ENCODE results near the gene LENG1. TPM values are rescaled to one million over a fixed set of nuclear protein-coding genes. Genes with fewer than 3 reads are reported as not detected.
A peak's percentile ranks its signal among the peaks of the same experiment; 100 is the strongest.
"Not testable (repeated sequence)": the region's sequence is repeated elsewhere in the genome, so short reads cannot be mapped to it uniquely, and the experiment has no call there.

The LENG1 gene
- total and polyA plus RNA-seq, 9 of the 15 experiments (the other 6 are each of a cell fraction or from before 2014, with no cell fraction given) = 0.30 to 10.5 (median 4.7) TPM

DNA sequence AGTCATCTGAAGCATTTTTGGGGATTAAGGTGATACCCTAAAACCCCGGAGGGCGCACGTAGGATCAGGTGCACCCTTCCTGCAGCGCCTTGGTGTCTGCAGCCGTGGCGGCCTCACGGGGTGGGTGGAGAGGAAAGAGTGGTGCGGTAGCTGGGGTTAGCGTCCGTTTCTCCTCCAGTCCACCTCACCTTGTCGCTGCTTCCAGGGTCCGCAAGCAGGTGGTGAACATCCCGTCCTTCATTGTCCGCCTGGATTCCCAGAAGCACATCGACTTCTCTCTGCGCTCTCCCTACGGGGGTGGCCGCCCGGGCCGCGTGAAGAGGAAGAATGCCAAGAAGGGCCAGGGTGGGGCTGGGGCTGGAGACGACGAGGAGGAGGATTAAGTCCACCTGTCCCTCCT, 47.7 kb upstream of the LENG1 start:
- FAIRE-seq; DNase-seq (ENCODE audit: extremely low read depth in 1 of 4, low spot score in 3 of 4); H3K9me3 ChIP-seq (replicated peaks; ENCODE audit: control insufficient read depth, insufficient read depth, low read depth, low read length); in situ Hi-C loops (cut with MboI); CTCF ChIA-PET (ENCODE audit: low intra/inter-chr PET ratio); intact Hi-C loops (cut with micrococcal nuclease); H3K27me3 ChIP-seq (ENCODE audit: control insufficient read depth in 2 of 2, insufficient read depth in 2 of 2, low read length in 2 of 2); BruUV-seq (replicated peaks); ATAC-seq; H2AFZ ChIP-seq (ENCODE audit: low read depth, low read length); TF ChIP-seq JUN (IDR thresholded peaks at IDR 0.05; ENCODE audit: borderline replicate concordance, low read depth, low read length): not testable (repeated sequence)
- H3K4me3 ChIP-seq = peak overlapping the region; percentile 68; the same call in 1 of the 2 replicates
- peaks cover 23% of the 10 kb centered on the region for H3K9me1 ChIP-seq (ENCODE audit: control insufficient read depth, insufficient read depth, low read length)
- peaks cover 86% of the 10 kb centered on the region for H3K79me2 ChIP-seq (ENCODE audit: control insufficient read depth, insufficient read depth, low read length)
- peaks cover 65 to 83% of the 10 kb centered on the region in 2 experiments for H3K4me1 ChIP-seq (replicated peaks in 1 of 2; ENCODE audit: control insufficient read depth in 2 of 2, insufficient read depth in 2 of 2, low read length in 2 of 2)
- peak; percentile 18; the same call in 1 of the 2 replicates for TF ChIP-seq KAT7 (CRISPR knock-in tag; IDR thresholded peaks at IDR 0.05; ENCODE audit: borderline replicate concordance)
- TF ChIP-seq ZBTB33 (CRISPR knock-in tag; IDR thresholded peaks at IDR 0.05) = peak; percentile 59
- peak; percentile 60 for TF ChIP-seq POLR2G (IDR thresholded peaks at IDR 0.05; ENCODE audit: low read depth, low read length)
- peak; percentile 25; the same call in 1 of the 2 replicates for TF ChIP-seq RBFOX2 (IDR thresholded peaks at IDR 0.05; ENCODE audit: low read depth, low read length)
- TF ChIP-seq JUN (CRISPR knock-in tag; IDR thresholded peaks at IDR 0.05; ENCODE audit: borderline replicate concordance) = 0 out of 2 replicates have a peak, but pooled peaks have one; percentile 46
- TF ChIP-seq TEAD1 (CRISPR knock-in tag; IDR thresholded peaks at IDR 0.05) = 0 out of 4 replicates have a peak, but pooled peaks of 1 of the 2 experiments have one; percentile 26
- POLR2A ChIA-PET = interaction anchor here (0.6 to 7.0 kb wide), 8 partner anchors 6 to 110 kb away, joined by 3 to 66 read pairs (median 4); partner anchors contain the start of genes MBOAT7, RPS9 and TSEN34
- H3K36me3 ChIP-seq (ENCODE audit: control insufficient read depth, insufficient read depth, low read length) = peaks cover 78% of the 10 kb centered on the region
- peak overlapping the region; percentile 89 for H3K4me2 ChIP-seq (ENCODE audit: insufficient read depth, low read length)
- 68% methylated on average over 13 of the region's 23 CpGs for WGBS (ENCODE audit: insufficient coverage, low coverage, missing lambda C conversion rate)
- peak overlapping the region; percentile 66 to 90 for H3K9ac ChIP-seq (ENCODE audit: insufficient read depth in 1 of 2, low read depth in 2 of 2, low read length in 2 of 2)
- peak overlapping the region; percentile 89 for H3K27ac ChIP-seq (ENCODE audit: extremely low read depth, low read depth, low read length)
- peaks cover 86% of the 10 kb centered on the region for H4K20me1 ChIP-seq (replicated peaks; ENCODE audit: control insufficient read depth, insufficient read depth, low read length)

Measured in K562 (cell line).